ENCODE results near the gene BLNK.

GRCh38 chr10:96218826-96219225, 52.5 kb downstream of the BLNK start:
- TF ChIP-seq, protein P1, sequence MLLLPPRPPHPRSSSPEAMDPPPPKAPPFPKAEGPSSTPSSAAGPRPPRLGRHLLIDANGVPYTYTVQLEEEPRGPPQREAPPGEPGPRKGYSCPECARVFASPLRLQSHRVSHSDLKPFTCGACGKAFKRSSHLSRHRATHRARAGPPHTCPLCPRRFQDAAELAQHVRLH (tag by site-specific recombination; IDR thresholded peaks at IDR 0.05) = no peak
- TF ChIP-seq CTCF (tag by site-specific recombination; IDR thresholded peaks at IDR 0.05) (no peak), ZBTB48 (tag by site-specific recombination; IDR thresholded peaks at IDR 0.05) (no peak), SP2 (tag by site-specific recombination; IDR thresholded peaks at IDR 0.05) (no peak)
- TF ChIP-seq, protein P2, sequence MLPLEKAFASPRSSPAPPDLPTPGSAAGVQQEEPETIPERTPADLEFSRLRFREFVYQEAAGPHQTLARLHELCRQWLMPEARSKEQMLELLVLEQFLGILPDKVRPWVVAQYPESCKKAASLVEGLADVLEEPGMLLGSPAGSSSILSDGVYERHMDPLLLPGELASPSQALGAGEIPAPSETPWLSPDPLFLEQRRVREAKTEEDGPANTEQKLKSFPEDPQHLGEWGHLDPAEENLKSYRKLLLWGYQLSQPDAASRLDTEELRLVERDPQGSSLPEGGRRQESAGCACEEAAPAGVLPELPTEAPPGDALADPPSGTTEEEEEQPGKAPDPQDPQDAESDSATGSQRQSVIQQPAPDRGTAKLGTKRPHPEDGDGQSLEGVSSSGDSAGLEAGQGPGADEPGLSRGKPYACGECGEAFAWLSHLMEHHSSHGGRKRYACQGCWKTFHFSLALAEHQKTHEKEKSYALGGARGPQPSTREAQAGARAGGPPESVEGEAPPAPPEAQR (tag by site-specific recombination; IDR thresholded peaks at IDR 0.05) = no peak

Measured in HEK293 (cell line).